Skin of body (tissue), 2 donors: Measurements from ENCODE around the gene CLEC20A. TPM values are rescaled to one million over a fixed set of nuclear protein-coding genes. Genes with fewer than 3 reads are reported as not detected.

Experiments
- DNase-seq: peaks from one replicate; lab custom pipeline; 2025; lab: John Stamatoyannopoulos, UW
- total RNA-seq: library from RNA; depleted of rRNA; stranded (reverse); fragments of >200 nt; gene quantifications from one replicate; pipeline ENCODE4 v1.2.3, GENCODE V29; 2014

The CLEC20A gene
- total RNA-seq, 1 donor from 2014 or later, result not detected

DNA sequence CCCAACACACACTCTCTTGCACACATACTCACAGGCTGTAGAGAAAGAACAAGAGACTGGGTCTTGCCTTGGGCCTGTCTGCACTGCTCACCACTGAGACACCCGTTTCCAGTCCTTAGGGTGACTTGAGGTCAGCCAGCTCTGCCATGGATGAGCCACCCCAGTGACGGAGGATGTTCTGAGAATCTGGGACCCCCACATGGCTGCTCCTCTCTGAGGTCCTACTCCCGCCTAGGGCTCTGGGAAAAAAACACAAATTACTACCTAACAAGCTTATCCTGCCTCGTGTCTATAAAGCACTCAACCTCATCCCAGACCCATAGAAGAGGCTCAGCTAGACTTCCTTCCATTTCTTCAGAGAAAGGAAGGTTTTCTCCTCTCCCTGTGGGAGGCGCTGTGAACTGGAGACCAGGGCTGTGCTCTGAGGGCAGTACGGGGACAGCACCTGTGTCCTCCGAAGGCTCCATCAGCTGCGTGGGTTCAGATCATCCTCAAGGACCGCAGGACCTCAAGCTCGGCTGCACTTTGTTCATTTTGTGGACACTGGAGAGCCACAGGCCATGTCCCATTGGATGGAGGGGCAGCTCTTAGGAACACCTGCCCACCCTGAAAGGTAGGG lies 4.3 kb upstream of the CLEC20A start:
- DNase-seq, result no peak

DNA sequence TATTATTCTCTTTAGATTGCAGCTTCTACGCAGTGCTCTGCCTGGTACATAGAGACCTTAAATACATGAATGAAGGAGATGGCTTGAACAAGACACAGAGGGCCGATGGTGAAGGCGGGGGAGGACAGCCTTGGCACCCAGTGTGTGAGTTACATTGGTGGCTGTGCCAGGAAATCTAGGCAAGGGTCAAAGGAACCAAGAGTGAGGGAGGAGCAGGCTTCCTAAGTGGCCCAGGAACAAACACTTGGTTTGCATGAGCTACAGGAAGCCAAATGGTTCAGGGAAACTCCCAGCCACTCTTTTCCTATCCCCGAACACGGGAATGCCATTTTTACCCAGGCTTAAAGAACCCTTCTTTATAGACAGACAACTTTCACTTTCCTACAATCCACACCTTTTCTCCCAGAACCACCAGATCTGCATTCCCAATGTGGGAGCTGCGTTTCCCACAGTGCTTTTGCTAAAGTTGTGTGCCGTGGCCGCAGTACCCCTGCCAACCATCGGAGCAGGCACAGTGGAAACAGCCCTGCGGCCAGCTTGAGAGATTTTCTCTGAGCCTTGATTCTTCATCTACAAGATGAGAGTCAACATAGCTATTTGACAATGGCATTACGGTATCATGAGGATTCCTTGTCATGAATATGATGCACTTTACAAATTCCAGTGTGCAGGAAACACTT lies 3.5 kb upstream of the CLEC20A start:
- no peak for DNase-seq

DNA sequence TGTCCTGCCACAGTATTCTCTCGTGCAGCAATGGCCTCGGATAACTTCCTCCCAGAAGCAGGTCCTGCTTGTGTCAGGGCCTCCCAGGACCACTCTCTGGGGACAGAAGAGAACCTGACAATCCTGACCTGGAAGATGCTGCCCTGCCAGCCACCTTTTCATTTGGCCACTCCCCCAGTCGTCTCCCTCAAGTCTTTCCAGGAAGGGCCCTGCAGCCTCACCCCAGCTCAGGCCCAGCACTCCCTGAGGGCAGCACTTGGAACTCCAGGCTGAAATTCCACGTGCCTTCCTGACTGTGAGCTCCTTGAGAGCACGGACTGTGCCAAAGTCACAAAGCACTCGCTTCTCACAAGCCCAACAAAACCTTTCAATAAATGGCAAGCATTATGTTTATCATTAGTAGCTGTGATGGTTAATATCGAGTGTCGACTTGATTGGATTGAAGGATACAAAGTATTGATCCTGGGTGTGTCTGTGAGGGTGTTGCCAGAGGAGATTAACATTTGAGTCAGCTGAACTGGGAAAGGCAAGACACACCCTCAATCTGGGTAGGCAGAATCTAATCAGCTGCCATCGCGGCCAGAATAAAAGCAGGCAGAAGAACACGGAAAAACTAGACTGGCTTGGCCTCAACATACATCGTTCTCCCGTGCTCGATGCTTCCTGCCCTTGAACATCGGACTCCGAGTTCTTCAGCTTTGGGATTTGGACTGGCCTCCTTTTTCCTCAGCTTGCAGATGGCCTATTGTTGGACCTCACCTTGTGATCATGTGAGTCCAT lies 2.3 kb upstream of the CLEC20A start:
- no peak for DNase-seq

DNA sequence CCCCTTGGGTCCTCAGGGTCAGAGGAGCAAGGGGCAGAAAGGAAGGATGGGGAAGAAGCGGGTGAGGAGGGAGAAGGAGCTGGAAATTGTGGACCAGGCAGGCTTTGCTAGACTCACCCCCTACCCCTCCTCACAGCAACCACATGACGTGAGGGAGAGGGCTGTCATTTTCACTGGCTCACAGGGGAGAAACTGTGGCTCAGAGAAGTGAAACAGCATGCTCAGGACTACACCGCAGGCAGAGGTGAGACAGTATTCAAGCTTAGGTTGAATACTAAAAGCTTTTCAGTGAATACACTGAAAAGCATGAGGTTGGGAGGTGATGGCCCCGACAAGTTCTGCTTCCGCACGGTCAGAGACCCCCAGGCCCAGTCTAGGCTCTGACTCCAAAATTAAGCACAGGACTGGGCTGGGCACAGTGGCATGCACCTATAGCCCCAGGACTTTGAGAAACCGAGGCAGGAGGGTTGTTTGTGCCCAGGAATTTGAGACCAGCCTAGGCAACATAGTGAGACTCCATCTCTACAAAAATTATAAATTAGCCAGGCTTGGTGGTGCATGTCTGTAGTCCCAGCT lies 1.2 kb upstream of the CLEC20A start:
- no peak for DNase-seq

DNA sequence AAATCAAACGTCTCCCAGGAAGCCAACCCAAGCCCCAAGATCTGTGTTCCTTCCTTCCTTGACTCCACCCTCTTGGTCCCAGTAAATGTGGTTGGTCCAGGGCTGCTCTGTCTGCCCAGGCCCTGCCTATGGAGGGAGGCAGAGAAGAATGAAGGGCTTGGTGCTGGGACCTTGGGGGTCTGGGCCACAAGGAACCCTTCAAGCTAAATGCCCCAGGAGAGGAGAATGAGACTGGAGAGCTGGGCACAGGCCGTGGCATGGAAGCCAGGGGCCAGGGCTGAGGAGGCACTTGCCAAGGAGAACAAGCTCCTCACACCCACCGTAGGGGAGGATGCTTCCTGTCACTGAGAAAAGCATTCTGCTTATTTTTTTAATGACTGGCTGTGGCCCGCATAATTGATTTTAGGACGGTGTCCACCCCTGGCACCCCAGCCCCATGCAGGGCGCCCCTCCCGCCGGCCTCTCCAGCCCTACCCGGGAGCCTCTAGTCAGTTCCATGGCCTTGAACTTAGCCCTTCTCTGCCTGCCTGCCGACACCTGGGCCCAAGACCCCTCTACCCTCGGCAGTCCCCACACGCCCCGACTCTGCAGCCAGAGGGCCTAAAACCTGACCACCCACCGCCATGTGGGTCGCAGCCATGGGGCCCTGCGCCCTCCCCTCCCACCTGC lies 889 bp downstream of the CLEC20A start:
- no peak for DNase-seq

DNA sequence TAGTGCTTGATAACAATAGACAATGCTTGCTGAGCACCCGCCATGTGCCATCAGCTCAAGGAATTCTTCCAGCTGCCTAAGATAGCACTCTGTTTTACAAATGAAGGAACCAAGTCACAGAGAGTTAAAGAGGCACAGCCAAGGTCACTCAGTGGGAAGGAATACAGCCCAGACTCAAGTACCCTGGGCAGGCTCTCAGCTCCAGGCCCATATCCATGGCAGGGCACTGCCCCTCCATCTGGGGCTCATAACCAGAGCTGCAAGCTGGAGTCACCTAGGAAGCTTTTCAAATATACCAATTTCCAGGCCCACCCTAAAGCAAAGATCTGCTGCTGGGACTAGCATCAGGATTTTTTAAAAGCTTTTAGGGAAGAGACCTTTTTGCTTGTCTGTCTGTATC lies 1.6 kb downstream of the CLEC20A start:
- DNase-seq, result no peak

DNA sequence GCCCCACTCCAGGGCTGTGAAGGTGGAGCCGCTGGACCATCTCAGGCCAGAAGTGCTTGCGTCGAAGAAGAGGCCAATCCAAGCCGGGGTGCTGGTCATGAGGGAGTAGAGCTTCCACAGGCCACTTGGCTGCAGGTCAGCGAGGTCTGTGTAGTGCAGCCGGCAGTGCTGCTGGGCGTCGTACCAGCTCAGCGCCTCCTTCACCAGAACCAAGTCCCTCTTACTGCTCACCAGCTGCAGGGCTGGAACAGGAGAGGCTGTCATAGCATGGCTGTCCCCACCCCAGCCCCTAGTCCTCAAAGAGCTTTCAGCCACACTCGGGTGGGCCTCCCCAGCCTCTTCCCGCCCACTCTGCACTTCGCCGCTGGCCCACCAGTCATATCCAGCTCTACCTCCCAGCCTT lies 2.2 kb downstream of the CLEC20A start:
- DNase-seq, result no peak

DNA sequence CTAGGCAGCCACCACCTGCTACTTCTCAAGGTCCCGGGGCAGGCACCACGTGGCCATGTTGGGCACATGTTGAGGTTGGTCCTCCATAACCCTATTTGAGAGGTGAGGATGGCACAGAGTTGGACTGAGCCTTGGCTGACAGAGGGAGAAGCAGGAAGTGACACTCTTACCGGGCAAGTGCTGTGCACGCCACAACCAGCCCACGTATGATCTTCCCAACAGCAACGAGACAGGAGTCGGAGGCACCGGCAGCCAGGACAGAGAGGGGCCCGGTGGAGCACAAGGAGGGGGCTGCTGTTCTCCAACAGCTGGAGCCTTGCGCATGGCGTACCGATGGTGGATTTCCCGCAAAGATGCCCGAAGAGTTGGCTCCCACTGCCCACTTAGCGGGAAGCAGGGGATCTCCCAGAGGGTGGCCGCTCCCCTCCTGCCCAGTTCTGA lies 3.4 kb downstream of the CLEC20A start:
- no peak for DNase-seq

DNA sequence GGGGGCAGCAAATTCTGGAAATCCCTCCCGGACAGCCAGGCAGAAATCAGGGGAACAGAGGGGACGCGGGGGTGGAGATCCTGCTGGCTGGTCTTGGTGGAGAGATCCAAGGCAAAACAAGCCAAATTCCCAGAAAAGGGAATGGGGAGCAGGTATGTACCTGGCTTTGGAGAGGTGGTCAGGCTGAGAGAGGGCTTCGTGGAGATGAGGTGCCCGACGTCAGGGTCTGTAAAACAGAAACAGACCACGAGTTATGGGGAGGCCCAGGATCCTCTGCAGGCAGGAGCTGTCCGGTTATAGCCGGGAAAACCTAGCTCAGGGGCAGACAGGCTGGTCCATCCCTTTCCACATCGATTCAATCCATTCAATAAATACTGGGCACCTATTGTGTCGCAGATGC lies 4.4 kb downstream of the CLEC20A start:
- DNase-seq, result no peak

DNA sequence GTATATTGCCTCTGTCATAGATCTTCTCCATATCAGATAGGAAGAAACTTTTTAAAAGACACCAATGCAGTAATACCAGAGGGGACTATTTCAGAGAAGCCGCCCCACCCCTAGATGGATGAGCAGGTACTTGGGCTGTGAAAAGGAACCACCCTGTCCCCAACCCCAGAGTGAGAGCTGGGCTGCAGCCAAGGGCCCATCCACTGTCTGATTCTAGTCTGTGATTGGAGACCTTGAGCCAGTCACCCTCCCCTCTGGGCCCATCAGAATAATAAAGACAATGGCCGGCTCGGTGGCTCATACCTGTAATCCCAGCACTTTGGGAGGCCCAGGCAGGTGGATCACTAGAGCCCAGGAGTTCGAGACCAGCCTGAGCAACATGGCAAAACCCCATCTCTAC lies 5.0 kb downstream of the CLEC20A start:
- DNase-seq, result no peak

DNA sequence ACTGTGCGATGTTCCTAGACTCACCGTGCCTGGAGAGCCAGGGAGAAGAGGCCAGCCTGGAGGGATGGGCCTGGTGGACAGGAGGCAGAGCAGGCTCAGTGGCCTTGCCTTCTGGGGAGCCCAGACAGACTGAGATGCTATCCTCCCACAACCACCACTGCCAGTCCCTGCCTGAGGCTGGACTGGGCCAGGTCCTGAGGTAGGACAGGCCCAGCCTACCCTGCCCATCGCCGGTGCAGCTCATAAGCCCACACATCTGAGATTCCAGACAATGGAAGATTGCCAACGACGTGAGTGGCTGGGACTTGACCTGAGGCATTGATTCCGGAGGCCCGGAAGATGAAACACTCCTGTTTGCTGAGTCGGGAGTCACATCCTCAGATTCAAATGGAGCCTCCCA lies 5.8 kb downstream of the CLEC20A start:
- DNase-seq, result no peak

DNA sequence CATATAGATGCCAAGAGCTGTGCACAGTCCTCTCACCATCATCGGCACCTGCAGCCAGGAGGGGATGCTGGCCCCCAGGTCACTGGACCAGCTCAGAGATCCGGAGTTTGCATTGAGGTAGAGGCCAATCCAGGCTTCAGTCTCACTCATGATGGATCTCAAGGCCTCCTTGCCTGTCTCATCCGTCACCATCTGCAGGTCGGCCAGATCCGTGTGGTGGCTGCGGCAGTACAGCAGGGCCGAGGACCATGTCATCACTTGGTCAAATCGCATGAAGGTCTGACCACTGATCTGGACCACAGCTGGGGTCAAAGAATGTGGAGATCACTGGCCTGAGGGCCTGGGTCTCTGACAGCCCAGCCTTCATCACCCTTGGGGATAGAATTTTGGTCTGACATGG lies 6.6 kb downstream of the CLEC20A start:
- DNase-seq, result no peak

DNA sequence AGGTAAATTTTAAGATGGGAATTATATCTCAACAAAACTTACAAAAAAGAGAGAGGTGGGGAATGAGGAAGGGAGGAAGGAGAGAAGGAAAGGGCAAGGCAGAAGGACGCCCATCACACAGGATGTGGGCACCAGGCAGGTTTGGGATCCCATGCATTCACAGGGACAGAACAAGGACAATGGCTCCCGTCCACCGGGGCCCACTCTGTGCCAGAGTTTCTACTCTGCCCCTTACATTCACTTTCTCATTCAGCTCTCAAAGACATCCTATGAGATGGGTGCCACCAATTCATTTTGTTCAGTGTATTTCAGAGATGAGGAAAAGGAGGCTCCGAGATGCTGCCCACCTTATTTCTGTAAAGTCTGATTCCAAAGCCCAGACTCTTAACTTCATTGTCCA lies 7.4 kb downstream of the CLEC20A start:
- DNase-seq, result no peak

DNA sequence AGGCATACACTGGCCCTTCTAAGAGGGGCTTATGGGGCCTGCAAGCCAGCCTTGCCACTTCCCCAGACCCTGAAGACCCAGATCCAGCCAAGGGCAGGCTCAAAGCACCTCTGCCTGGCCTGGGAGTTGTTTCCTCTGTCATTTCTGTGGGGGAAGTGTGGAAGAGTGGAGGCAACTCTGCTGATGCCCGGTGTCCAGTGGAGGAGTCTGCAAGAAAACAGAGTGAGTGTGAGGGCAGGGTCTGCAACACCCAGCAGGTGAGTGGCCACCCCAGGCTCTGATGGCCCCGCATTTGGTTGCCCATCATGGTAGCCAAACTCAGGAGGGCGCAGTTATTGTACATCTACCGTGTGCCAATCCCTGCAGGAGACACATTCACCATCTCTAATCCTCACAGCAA lies 8.4 kb downstream of the CLEC20A start:
- DNase-seq, result no peak

DNA sequence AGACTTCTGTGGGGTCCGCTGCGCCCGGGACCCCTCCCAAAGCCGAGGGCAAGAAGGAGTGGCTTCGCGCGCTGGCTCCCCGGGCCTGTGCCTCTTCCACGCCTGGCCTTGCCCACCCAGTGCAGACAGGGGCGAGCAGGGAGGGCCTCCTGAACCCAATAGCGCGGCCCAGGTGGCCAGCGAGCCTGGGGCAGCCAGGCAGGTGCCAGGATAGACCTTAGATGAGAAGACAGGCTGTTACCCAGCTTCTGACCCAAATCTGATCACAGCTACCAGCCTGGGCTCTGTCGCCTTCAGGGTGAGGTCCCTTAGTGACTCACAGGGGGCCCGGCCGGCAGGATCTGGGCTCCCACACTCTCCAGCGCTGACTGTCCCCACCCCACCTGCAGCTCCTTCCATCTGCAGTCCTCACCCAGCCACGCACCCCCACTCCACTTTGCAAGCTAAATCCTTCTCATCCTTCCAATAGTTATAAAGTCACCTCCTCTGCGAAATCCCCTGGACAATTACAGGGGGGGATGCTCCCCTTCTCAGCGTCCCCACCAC lies 9.6 kb downstream of the CLEC20A start:
- no peak for DNase-seq

DNA sequence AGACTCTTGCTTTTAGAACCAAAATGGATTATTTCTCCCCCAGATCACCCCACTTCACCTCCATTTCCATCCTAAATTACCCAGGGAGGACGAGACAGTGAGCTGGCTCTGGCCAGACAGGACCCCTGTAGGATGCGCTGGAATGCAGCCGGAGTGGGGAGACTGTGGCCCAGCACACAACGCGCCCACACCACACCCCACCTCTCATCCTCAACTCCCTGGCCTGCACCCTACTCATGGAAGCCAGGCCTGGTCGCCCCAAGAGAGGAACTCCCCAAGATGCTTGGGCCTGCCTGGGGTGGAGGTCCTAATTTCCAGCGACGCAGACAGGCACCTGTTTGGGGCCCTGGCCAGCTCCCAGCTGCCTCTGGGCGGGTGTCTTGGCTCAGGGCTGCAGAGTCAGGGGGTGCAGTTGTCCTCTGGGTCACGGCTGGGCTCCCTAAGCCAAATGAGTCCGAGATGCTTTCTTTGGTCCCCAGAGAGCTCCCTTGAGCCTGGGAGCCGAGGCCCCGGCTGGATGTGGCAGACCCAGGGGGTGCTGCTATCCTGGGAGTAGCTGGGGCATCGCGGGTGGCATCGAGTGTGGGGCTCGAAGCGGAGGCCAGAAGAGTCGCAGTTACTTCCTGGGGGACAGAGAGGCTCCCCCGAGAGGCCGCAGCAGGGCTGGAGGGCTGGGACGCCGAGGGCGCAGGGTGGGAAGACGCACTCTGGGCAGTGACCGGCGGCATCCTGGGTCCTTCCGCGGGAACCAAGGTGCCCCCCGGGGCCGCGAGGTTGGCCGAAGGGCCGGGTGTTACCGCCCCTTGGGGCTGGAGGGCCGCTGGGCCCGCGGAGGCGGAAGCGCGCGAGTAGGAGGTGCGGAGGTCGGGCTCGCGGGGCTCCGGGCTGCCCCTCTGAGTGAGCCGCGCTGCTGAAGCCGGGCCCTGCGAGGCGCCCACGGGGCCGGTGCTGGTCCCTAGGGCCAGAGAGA lies 10.4 kb downstream of the CLEC20A start:
- DNase-seq, result no peak

DNA sequence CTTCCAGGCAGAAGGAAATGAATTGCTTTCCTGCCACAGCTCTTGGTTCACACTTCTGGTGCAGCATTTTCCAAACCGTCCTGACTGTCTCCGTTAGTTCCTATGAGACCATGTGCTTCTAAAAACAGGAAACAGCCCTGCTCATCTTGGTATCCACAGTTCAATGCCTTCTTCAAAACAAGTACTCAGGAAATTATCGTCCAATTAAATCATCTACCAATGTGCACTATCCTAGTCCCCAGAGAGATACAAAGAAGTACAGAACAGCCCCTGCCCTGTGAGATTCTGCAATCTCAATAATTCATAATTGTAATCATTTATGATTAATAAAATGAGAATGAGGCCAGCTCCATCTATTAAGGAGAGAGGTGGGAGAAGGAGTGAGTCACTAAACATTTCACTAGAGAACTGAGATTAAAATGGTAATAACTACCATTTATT lies 11.2 kb downstream of the CLEC20A start:
- DNase-seq, result no peak

DNA sequence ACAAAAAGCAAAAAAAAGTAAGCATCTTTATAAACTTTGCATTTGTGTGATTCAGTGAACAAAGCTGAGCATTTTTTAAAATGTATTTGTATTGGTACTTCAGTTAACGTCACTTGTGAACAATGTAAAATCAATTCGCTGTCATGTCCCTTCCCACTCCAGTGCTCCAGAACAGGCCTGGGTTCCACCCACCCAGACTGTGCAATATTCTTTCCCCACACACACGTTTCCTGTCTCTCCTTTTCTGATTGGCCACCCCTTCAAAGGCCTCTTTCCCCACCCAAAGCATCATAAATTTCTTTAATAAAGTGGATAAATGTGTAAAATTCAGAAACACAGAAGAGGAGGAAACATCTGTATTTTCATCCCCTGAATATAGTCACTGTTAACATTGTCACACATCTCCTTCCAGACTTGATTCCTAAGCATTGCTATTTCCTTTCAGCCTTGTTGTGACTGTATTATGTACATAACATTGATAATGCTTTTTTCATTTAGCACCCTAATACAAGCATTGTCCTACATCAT lies 12.0 kb downstream of the CLEC20A start:
- no peak for DNase-seq

DNA sequence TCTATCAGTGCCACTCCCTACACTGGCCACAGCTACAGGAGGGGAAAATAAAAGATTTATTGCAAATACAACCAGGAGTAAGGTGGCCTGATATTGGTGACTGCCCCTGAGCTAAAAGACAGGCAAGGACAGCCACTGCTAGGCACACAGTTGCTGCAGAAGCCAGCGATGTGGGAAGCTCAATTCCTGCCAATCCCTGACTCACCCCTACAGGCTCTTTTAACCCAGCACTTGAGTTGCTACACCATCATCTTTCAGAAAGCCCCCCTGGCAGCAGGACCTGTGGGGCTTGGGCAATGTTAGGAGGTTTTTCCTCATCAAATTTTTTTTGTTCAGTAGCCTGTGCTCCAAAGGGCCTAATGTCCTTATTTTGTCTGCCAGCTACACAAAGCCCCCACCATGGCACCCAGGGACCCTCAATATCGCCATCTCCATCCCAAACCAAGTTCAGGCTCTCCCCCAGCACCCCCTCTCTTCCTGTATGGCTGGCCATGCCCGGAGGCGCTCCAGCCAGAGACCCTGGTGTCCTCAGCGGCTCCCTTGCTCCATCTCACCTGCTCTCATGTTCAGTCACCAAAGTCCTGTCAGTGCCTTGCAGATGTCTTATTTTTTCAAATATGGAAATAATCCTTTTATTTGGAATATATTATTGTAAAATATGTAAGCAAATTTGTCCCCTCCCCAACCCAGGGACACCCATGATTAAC lies 13.4 kb downstream of the CLEC20A start:
- no peak for DNase-seq
